NCI-H2227 treated with DMSO at 0.1 percent for 48 hours (cell line): ENCODE results near the gene BCL2A1.
A peak's percentile ranks its signal among the peaks of the same experiment; 100 is the strongest.
"Not testable (repeated sequence)": the region's sequence is repeated elsewhere in the genome, so short reads cannot be mapped to it uniquely, and the experiment has no call there.

Experiments
- DNase-seq: peaks from one replicate; lab custom pipeline; 2025; lab: John Stamatoyannopoulos, UW

Gene BCL2A1

GRCh38 chr15:79923515-79924169 lies 47.4 kb downstream of the BCL2A1 start:
- peak; percentile 91 for DNase-seq

GRCh38 chr15:79923079-79923514 lies 47.9 kb downstream of the BCL2A1 start:
- peak; percentile 45 for DNase-seq

GRCh38 chr15:79922512-79923078 lies 48.4 kb downstream of the BCL2A1 start:
- no peak for DNase-seq

- no peak for DNase-seq
These were observed 51.1 kb downstream of the BCL2A1 start for GRCh38 chr15:79919749-79920511.

GRCh38 chr15:79919090-79919748 lies 51.8 kb downstream of the BCL2A1 start:
- no peak for DNase-seq

- DNase-seq = no peak
These were observed 52.7 kb downstream of the BCL2A1 start for GRCh38 chr15:79918278-79918677.

DNA sequence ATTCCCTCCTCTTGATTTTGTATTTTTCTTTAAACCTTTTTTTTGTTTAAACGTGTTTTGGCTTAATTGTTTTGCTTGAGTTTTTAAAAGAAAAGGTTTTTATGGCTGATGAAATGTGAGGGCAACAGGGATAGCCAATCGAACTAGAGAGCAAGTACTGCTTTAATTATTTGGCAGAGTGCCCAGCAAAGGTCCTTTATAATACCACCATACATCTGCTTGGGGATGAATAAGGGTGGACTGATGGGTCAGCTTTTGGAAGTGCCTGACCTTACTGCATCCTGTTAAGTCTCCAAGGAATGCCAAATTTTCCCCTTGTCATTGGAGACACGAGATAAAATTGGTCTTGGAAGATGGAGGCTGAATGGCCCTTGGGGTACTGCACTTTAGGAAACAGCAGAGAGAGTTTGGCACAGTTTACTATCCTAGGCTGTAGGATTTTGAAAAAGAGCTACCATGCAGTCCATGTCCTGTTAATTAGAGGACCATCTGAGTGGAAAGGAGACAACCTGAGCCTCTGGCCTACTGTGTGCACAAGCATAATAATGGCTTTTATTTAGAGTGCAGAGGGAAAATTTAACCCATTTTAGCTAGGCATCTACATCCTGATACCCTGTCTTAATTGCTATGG lies 54.4 kb downstream of the BCL2A1 start:
- no peak for DNase-seq

- not testable (repeated sequence) for DNase-seq
These were observed 55.1 kb downstream of the BCL2A1 start for GRCh38 chr15:79915776-79916501.

GRCh38 chr15:79914728-79915127 lies 56.3 kb downstream of the BCL2A1 start:
- DNase-seq = no peak
